Measurements from ENCODE around the gene HIVEP3. TPM values are rescaled to one million over a fixed set of nuclear protein-coding genes. Genes with fewer than 3 reads are reported as not detected.
"Not testable (repeated sequence)": the region's sequence is repeated elsewhere in the genome, so short reads cannot be mapped to it uniquely, and the experiment has no call there.

HIVEP3 gene
- total and polyA plus RNA-seq, 2 experiments from 2014 or later, result 0.57 to 5.9 TPM

- DNase-seq (ENCODE audit: low spot score), result peak; percentile 27
- no peak for TF ChIP-seq EZH2 (IDR thresholded peaks at IDR 0.05; ENCODE audit: borderline replicate concordance)
- TF ChIP-seq EZH2phosphoT487 (IDR thresholded peaks at IDR 0.05; ENCODE audit: low read depth, severe bottlenecking, unreplicated experiment), result no peak
- no peak for TF ChIP-seq CTCF (IDR thresholded peaks at IDR 0.05; ENCODE audit: poor library complexity)
- Histone ChIP-seq H3K4me3 (no peak overlapping the region), H3K36me3 (replicated peaks; ENCODE audit: insufficient read depth, low read depth) (no peaks in the 10 kb centered on the region), H3K4me2 (no peak overlapping the region), H3K9me2 (replicated peaks; ENCODE audit: insufficient read depth) (no peaks in the 10 kb centered on the region), H4K20me1 (ENCODE audit: insufficient read depth, poor library complexity, severe bottlenecking) (no peaks in the 10 kb centered on the region), H3K4me1 (ENCODE audit: insufficient read depth) (no peaks in the 10 kb centered on the region), H2AFZ (no peak overlapping the region), H3K9me3 (ENCODE audit: low read depth) (no peaks in the 10 kb centered on the region), H3K27ac (no peak overlapping the region), H3K27me3 (no peaks in the 10 kb centered on the region), H3K79me2 (no peaks in the 10 kb centered on the region)
- WGBS (ENCODE audit: low lambda C conversion rate, missing lambda C conversion rate), result 66% methylated on average over 6 of the region's 6 CpGs
These were observed 35.8 kb upstream of the HIVEP3 start for GRCh38 chr1:41954533-41954944.

- Histone ChIP-seq H3K27me3 (no peaks in the 10 kb centered on the region), H4K20me1 (ENCODE audit: insufficient read depth, poor library complexity, severe bottlenecking) (no peaks in the 10 kb centered on the region), H3K4me3 (no peak overlapping the region), H3K4me2 (no peak overlapping the region), H3K9me3 (ENCODE audit: low read depth) (no peaks in the 10 kb centered on the region), H3K9me2 (replicated peaks; ENCODE audit: insufficient read depth) (no peaks in the 10 kb centered on the region), H3K27ac (no peak overlapping the region), H3K4me1 (ENCODE audit: insufficient read depth) (no peaks in the 10 kb centered on the region), H3K36me3 (replicated peaks; ENCODE audit: insufficient read depth, low read depth) (no peaks in the 10 kb centered on the region), H3K79me2 (no peaks in the 10 kb centered on the region), H2AFZ (no peak overlapping the region)
- 83% methylated on average over 1 of the region's 1 CpG for WGBS (ENCODE audit: low lambda C conversion rate, missing lambda C conversion rate)
- TF ChIP-seq EZH2phosphoT487 (IDR thresholded peaks at IDR 0.05; ENCODE audit: low read depth, severe bottlenecking, unreplicated experiment) (no peak), CTCF (IDR thresholded peaks at IDR 0.05; ENCODE audit: poor library complexity) (no peak), EZH2 (IDR thresholded peaks at IDR 0.05; ENCODE audit: borderline replicate concordance) (no peak)
- no peak for DNase-seq (ENCODE audit: low spot score)
These were observed 34.6 kb upstream of the HIVEP3 start for GRCh38 chr1:41953291-41953690.

DNA sequence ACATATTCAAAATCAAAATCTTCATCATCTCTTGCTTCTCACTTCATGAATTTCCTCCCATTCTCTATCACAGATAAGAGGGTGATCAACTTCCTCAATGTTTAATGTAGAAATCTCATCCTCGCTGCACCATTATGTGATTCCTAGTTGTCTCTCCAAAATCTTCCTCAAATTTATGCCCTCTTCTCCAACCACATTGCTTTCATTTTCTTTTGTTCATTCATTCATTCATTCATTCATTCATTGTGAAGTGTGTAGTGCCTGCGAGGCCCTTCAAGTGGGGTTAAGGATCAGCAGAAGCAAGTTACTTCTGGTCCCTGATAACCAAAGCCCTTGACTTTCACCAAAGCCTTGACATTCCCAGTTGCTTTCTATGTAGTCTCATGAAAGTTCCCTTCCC is 33.5 kb upstream of the HIVEP3 start:
- H2AFZ ChIP-seq, result no peak overlapping the region
- WGBS (ENCODE audit: low lambda C conversion rate, missing lambda C conversion rate), result 91% methylated on average over 2 of the region's 2 CpGs
- H3K4me1 ChIP-seq (ENCODE audit: insufficient read depth), result no peaks in the 10 kb centered on the region
- no peak overlapping the region for H3K4me3 ChIP-seq
- no peak overlapping the region for H3K27ac ChIP-seq
- no peak for DNase-seq (ENCODE audit: low spot score)
- no peaks in the 10 kb centered on the region for H3K9me3 ChIP-seq (ENCODE audit: low read depth)
- H3K9me2 ChIP-seq (replicated peaks; ENCODE audit: insufficient read depth), result no peaks in the 10 kb centered on the region
- no peaks in the 10 kb centered on the region for H3K27me3 ChIP-seq
- no peaks in the 10 kb centered on the region for H3K79me2 ChIP-seq
- no peaks in the 10 kb centered on the region for H4K20me1 ChIP-seq (ENCODE audit: insufficient read depth, poor library complexity, severe bottlenecking)
- TF ChIP-seq EZH2 (IDR thresholded peaks at IDR 0.05; ENCODE audit: borderline replicate concordance) (no peak), CTCF (IDR thresholded peaks at IDR 0.05; ENCODE audit: poor library complexity) (no peak), EZH2phosphoT487 (IDR thresholded peaks at IDR 0.05; ENCODE audit: low read depth, severe bottlenecking, unreplicated experiment) (no peak)
- no peaks in the 10 kb centered on the region for H3K36me3 ChIP-seq (replicated peaks; ENCODE audit: insufficient read depth, low read depth)
- no peak overlapping the region for H3K4me2 ChIP-seq

GRCh38 chr1:41951492-41951891 is 32.8 kb upstream of the HIVEP3 start:
- not testable (repeated sequence) for H3K27me3 ChIP-seq; H3K9me2 ChIP-seq (replicated peaks; ENCODE audit: insufficient read depth); H3K36me3 ChIP-seq (replicated peaks; ENCODE audit: insufficient read depth, low read depth); H3K4me1 ChIP-seq (ENCODE audit: insufficient read depth); H4K20me1 ChIP-seq (ENCODE audit: insufficient read depth, poor library complexity, severe bottlenecking); H3K4me2 ChIP-seq; H2AFZ ChIP-seq; H3K9me3 ChIP-seq (ENCODE audit: low read depth); H3K27ac ChIP-seq; DNase-seq (ENCODE audit: low spot score); H3K79me2 ChIP-seq; H3K4me3 ChIP-seq
- 89% methylated on average over 3 of the region's 3 CpGs for WGBS (ENCODE audit: low lambda C conversion rate, missing lambda C conversion rate)
